GM19455 (cell line): ENCODE data around the gene UTP3.
"Not testable (repeated sequence)": the region's sequence is repeated elsewhere in the genome, so short reads cannot be mapped to it uniquely, and the experiment has no call there.

Source experiments
- ATAC-seq: cut with Tn5 transposase; IDR thresholded peaks from one replicate; pipeline ENCODE4 v1.9.1; 2021; ENCODE audit not compliant: unreplicated experiment

The UTP3 gene

DNA sequence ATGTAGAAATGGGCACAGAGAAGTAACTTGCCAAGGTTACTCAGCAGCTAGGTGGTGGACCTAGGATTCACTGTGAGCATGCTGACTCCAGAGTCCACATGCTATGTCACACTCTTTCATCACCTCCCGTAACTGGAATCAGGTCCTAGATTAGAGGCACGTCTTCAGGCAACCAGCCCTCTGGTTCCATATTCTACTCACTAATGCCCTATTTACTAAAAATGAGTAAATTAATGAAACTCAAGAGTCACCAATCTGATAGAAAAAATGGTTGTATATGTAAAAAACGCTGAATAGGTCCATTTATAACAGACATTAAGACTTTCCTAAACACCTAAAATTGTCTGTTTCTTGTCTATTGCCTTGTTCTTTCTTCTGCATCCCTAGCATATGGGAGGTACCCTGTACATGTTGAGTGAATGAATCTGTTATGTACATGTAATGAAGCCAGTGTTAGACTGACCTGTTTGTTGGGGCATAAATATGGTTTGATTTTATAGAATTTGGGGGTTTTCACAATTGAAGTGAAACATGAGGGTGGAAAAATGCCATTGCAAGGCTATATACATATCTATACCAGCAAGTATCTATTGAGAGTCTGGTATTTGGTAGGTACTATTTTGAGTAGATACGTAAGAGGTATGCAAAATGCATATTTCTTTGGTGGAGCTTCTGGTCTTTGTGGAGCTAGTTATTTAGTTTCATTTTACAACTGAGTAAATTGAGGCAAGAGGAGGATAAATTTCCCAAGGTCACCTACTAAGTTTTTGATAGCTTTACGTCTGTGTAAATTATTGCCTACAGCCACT, 26.0 kb downstream of the UTP3 start:
- ATAC-seq: peak; percentile 53

DNA sequence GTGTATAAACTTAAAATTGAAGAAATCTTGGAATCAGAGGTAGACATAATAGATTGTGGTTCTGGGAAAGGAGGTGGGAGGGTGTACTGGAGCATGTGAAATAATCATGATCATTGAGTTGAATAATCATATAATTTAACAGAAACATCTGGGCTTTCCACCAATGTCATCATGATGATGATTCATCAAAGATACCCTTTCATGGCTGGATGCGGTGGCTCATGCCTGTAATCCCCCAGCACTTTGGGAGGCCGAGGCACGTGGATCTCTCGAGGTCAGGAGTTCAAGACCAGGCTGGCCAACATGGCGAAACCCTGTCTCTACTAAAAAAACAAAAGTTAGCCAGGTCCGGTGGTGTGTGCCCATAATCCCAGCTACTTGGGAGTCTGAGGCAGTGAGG, 26.8 kb downstream of the UTP3 start:
- no peak for ATAC-seq

DNA sequence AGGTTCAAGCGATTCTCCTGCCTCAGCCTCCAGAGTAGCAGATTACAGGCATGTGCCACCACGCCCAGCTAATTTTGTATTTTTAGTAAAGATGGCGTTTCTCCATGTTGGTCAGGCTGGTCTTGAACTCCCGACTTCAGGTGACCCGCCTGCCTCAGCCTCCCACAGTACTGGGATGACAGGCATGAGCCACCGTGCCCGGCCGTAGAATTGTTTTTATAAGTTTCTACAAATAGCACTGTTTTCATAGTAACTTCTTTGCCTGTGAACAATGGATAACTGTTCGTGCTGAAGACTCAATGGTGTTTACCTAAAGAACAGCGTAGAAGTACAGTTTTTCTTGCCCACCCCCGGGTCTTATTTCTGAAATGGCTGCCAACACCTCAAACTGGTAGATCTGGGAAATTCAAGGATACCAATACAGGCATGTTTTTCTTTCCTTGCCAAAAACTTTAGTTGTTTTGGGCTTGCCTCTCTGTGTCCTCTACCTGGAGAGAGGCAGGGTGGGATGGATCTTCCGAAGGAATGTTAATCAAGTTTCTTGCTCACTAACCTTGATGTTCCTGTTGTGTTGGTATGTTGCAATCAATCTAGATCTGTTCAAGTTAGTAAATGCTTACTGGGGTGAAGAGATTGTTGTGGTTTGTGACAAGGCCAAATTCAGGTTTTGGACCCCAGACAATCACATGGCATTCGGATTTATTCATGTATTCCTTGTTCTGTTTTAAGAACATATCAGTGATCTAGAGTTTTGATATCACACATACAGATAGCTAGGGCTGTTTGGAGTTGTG, 30.7 kb downstream of the UTP3 start:
- no peak for ATAC-seq

DNA sequence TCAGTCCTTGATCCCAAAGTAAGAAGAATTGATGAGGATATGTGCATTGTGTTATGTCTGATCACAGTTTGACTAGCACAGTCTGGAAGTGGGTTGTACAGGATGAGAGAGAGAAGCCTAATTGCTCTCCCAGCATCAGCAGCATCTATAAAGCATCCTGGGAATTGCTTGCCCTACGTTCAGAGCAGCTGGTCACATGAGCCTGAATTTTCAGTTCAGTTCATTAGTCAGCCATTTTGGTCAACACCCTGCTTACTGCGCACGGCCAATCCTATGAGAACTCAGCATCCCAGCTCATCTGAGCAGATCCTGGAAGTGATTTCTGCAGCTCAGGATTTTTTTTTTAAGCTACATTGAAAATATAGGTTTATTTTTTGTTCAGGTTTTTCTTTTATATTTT, 33.4 kb downstream of the UTP3 start, which contains the start of gene RUFY3:
RUFY3 (plus strand) TSS at position 218 of the 400 bp plus-strand sequence. CDS start 610 bp downstream, outside the sequence.
- no peak for ATAC-seq

DNA sequence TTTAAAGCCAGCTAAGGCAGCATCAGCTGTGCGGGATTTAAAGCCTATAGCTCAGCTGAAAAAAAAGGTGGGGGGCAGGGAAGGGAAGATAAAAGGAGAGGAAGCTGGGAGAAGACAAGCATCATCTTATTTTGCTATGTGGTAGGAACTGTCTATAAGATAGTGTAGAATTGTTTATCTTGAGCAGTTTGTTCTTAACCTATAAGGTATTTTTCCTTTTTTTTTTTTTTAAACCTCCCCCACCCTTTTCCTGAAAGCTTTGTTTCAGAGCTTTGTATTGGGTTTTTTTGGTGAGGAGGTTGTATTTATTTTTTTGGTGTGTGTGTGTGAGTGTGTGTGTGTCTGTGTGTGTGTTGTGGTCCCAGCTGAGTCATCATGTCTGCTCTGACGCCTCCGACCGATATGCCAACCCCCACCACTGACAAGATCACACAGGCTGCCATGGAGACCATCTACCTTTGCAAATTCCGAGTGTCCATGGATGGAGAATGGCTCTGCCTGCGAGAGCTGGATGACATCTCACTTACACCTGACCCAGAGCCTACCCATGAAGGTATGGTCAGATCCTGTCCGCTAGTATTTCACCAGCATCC, 34.0 kb downstream of the UTP3 start:
- no peak for ATAC-seq

DNA sequence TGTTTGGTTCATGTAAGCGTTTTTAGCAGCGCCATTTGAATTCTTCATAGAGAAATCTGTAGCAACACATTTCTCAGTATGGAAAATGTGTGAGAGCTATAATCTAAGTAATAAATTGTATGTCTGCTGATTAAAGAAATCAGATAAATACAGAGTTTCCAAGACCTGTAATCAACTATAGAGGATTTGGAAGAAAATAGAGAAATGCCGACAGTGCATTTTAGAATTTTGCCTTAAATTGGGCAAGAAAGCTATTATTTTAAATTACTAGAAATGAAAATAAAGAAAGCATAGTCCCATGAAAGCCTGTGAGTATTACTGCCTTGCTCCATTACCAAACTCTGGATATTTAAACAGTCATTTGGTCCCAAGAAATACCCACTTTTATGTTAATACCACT, 36.1 kb downstream of the UTP3 start:
- ATAC-seq: no peak

DNA sequence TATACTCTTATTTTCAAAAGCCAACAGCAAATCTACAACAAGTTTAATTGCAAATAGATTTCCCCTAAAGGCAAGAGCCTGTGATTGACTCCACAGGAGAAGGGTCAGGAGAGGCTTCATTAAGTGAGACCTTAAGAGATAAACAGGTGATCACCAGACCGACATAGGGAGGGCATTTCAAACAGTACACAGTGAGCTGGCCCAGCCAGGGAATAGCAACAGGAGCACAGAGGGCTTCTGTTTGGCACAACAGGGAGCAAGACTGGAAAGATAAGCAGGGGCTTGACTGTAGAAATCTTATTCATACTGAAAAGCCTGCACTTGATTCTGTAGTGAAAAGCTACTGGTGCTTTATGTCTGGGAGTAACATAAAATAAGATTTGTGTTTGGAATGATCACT, 37.3 kb downstream of the UTP3 start:
- no peak for ATAC-seq

DNA sequence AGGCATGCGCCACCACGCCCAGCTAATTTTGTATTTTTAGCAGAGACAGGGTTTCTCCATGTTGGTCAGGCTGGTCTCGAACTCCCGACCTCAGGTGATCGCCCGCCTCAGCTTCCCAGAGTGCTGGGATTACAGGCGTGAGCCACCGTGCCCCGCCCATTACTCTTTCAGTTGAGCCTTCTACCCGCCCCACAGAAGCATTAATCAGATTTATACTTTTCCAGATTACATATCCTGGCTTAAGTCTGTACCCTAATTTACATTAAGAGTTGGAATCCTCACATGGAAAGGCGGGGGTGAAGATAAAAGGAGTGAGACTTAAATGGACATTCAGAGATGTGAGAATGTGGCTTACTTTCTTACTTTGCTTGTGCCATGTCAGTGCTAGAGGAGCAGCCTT, 38.2 kb downstream of the UTP3 start:
- not testable (repeated sequence) for ATAC-seq

DNA sequence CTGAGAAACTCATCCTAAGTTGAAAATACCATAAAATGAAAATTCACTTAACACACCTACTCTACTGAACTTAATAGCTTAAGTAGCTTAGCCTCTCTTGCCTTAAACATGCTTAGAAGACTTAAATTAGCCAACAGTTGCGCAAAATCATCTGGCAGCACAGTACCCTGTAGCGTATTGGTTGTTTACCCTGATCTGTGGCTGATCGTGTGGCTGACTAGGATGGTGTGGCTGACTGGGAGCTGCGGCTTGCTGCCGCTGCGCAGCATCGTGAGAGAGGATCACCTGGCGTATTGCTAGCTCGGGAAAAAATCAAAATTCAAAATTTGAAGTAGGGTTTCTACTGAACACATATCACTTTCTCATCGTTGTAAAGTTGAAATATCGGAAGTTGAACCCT, 39.8 kb downstream of the UTP3 start:
- ATAC-seq: no peak

DNA sequence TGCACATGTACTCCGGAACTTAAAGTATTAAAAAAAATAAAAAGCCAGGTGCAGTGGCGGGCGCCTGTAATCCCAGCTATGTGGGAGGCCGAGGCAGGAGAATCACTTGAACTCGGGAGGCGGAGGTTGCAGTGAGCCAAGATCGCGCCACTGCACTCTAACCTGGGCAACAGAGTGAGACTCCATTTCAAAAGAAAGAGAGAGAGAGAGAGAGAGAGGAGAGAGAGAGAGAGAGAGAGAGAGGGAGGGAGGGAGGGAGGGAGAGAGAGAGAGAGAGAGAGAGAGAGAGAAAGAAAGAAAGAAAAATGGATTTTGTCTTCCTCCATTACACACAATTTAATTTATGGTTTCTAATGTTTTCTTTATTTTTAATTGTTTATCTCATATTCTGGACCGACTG, 44.5 kb downstream of the UTP3 start:
- not testable (repeated sequence) for ATAC-seq

DNA sequence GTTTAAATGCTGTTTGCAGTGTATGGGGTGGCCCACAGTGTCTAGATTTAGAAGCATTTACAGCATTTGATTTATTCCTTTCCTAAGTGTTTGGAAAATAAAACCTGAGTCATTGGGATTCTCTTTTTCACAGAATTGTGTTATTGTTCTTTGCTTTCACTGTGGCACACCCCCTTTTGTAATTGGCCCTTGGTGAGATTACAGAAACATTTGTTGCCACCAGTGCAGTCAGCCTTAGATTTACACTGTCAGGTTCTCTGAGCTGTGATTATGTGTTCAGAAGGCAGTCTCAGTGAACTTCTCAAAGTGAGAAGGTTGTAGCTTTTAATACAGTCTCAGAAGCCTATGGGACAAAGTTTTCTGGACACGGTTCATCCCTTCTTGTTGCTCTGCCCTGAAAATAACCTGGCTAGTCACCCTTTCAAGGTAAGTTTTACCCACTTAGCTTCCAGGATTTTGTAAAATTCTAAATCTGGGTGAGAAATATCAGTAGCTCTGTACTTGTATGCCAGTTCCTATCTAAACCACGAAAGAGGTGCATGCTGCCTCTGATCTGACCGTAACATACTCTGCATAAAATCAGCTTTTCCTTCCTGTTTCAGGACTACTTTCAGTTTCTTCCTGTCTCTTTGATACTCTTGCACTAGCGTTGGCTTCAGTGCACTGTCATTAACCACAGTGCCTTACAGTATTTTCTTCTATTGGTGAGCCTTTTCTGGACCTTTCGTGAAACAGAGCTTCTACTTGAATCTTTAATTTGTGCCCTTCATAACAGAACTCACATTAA, 46.0 kb downstream of the UTP3 start:
- peak; percentile 89 for ATAC-seq

DNA sequence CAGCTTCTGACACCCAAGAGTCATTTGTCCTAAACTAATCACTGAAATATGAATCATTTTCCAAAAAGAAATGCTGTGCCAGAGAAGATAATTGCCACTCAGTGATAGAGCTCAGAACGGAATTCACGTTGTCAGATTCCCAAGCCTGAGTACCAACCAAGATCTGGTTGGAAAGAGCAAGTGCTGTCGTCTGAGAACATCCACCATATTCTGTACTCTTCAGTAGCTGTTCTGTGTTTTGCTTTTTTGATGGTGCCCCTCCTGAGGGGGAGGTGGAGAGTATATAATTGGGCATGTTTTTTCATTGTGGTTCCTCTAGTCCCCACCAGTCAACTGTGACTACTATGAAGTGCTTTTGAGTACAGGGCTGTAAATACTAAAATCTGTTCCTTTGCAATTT, 46.6 kb downstream of the UTP3 start:
- no peak for ATAC-seq

DNA sequence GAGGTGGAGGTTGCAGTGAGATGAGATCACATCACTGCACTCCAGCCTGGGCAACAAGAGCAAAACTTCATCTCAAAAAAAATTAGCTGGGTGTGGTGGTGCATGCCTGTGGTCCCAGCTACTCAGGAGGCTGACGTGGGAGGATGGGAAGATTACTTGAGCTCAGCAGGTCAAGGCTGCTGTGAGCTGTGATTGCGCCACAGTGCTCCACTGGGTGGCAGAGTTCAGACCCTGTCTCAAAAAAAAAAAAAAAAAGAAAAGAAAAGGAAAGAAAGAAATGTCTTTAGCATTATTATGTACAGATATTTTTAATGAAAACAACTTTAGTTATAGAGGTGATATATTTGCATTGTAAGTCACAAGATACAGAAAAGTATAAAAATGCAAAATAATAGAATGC, 47.6 kb downstream of the UTP3 start:
- not testable (repeated sequence) for ATAC-seq

DNA sequence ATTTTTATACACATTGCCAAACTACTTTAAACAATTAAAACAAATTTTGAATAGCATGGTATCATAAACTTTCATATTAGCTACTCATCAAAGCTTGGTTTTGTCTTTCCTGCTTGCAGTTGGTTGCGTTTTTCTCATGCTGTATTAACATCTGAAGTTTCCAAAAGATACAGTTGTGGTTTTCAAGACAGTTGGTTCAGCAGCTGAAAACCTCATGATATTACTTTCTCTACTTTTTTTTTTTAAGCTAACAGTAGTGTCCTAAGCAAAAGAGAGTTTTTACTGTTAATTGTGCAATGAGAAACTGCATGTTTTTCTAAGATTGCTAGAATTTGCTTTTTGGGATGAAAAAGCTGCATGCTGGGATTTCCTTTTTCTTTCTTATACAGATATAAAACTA, 48.7 kb downstream of the UTP3 start:
- ATAC-seq: no peak

DNA sequence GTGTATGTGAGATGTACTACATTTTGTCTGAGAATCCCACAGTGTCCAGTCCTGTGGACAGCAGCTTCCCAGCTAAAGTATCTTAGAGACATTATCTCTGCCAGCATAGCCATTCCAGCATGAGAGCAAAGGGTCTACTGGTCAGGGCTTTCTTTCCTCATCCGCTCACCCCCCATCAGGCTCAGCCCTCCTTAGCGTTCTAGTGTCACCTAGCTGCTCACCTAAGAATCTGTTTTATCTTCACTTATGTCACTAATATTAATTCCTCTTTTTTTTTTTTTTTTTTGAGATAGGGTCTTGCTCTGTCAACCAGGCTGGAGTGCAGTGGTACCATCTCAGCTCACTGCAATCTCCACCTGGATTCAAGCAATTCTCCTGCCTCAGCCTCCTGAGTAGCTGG, 49.1 kb downstream of the UTP3 start:
- ATAC-seq: no peak

DNA sequence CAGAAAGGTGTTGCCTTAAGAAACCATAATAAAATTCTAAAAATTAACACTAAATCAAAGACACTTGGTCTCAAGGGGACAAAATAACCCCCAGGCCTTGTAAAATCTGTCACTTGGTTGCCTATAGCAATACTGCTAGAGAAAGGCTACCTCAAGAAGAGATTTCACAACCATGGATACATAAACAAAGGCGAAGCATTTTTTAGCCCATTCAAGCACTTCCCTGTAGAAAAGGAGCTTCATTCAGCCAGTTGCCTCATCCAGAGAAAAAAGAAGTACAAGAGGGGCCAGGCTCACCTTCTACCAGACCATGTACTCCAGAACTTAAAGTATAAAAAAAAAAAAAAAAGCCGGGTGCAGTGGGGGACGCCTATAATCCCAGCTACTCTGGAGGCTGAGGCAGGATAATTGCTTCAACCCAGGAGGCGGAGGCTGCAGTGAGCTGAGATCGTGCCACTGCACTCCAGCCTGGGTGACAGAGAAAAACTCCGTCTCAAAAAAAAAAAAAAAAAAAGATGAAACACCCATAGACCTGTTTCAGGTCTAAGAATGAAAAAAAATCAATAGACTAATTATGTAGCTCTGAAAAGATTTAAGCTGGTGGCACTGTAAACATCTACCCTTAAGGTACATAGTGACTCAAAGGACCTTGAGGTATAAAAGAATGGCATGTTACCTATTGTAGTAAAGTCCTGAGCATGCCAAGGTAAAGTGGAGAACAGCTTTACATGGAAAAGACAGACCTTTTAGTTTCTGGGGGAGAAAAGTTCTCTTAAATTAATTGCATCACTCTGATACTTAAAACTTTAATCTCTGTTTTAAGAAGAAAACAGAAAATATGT, 51.4 kb downstream of the UTP3 start:
- ATAC-seq: no peak
